Right lobe of liver (tissue), 6 donors: ENCODE data around the gene PAK6. TPM values are rescaled to one million over a fixed set of nuclear protein-coding genes. Genes with fewer than 3 reads are reported as not detected.
A peak's percentile ranks its signal among the peaks of the same experiment; 100 is the strongest.

Experiments used
- ATAC-seq, 4 donors: fragments of 200-7000 bp; cut with Tn5 transposase; one replicate each; pipeline ENCODE4 v1.9.1; 2020; ENCODE audit warnings: mild to moderate bottlenecking in 4 of 4, moderate library complexity in 4 of 4
- DNase-seq, 3 donors: peaks; one replicate each; pipeline ENCODE4 v3.0.0-alpha.2; 2020
- H3K27ac ChIP-seq, 3 donors: fragments of 200-600 bp; one replicate each; pipeline ENCODE4 v1.8.0; 2022
- H3K27me3 ChIP-seq, 2 donors: fragments of 200-600 bp; one replicate each; pipeline ENCODE4 v1.8.0; 2022
- H3K36me3 ChIP-seq, 4 donors: fragments of 200-600 bp; sonication (generic) in 1 of 4; one replicate each; pipeline versions ENCODE4 v1.5.1 to v1.8.0; 2017 to 2022; ENCODE audit warnings: control low read depth in 1 of 4
- H3K4me1 ChIP-seq, 4 donors: fragments of 200-600 bp; sonication (generic) in 1 of 4; one replicate each; pipeline versions ENCODE4 v1.5.1 to v1.8.0; 2017 to 2022; ENCODE audit warnings: control low read depth in 1 of 4
- H3K4me3 ChIP-seq, 3 donors: fragments of 200-600 bp; one replicate each; pipeline ENCODE4 v1.8.0; 2022
- H3K9me3 ChIP-seq, 4 donors: fragments of 200-600 bp; sonication (generic) in 1 of 4; one replicate each; pipeline versions ENCODE4 v1.5.1 to v1.8.0; 2017 to 2022; ENCODE audit warnings: control low read depth in 1 of 4
- CTCF ChIP-seq, 4 donors: fragments of 200-600 bp in 3 of 4; fragments of 450-650 bp in 1 of 4; IDR thresholded peaks; one replicate each; pipeline versions ENCODE4 v1.5.1 to v1.8.0; 2016 to 2022; ENCODE audit warnings: antibody characterized with exemption in 4 of 4, mild to moderate bottlenecking in 2 of 4
- POLR2A ChIP-seq: fragments of 450-650 bp; IDR thresholded peaks from one replicate; pipeline ENCODE4 v1.6.1; 2017; ENCODE audit warnings: antibody characterized with exemption, mild to moderate bottlenecking
- WGBS: methylation state at CpG from one replicate; pipeline ENCODE4 v1.1.6; 2018; ENCODE audit warnings: low coverage, low lambda C conversion rate; ENCODE audit not compliant: insufficient coverage; ENCODE audit errors: missing lambda C conversion rate; 5-methylcytosine and 5-hydroxymethylcytosine counted together
- intact Hi-C, 2 donors: fragments of 100-400 bp; cut with DNase I; formaldehyde crosslinking; loops; one replicate each; pipeline versions ENCODE4 v1.11.2 to v1.14.1; 2022
- total RNA-seq, 6 experiments: library from RNA; depleted of rRNA in 2 of 6; stranded (reverse); fragments of >200 nt in 2 of 6; fragmentation: NEBNext Ultra II Directional in 3 of 6; extraction: Animal tissue kit (Norgen Biotek cat#: 25700) in 3 of 6; gene quantifications; one replicate each; pipeline versions ENCODE4 v1.1.0 to v1.2.4, GENCODE V29; 2016 to 2023
- donor health status: DM: no; HTN: yes; CAD: no.
- donor health status: DM: no; HTN: no; CAD: no.
- donor health status: DM: no; HTN: no; CAD: no.
- donor health status: DM: no; HTN: yes; CAD: no.
- donor health status: DM: no; HTN: yes; CAD: no.

PAK6 gene
- total RNA-seq, 6 experiments from 2014 or later, result 0.05 to 0.19 (median 0.10) TPM; not detected in 2

DNA sequence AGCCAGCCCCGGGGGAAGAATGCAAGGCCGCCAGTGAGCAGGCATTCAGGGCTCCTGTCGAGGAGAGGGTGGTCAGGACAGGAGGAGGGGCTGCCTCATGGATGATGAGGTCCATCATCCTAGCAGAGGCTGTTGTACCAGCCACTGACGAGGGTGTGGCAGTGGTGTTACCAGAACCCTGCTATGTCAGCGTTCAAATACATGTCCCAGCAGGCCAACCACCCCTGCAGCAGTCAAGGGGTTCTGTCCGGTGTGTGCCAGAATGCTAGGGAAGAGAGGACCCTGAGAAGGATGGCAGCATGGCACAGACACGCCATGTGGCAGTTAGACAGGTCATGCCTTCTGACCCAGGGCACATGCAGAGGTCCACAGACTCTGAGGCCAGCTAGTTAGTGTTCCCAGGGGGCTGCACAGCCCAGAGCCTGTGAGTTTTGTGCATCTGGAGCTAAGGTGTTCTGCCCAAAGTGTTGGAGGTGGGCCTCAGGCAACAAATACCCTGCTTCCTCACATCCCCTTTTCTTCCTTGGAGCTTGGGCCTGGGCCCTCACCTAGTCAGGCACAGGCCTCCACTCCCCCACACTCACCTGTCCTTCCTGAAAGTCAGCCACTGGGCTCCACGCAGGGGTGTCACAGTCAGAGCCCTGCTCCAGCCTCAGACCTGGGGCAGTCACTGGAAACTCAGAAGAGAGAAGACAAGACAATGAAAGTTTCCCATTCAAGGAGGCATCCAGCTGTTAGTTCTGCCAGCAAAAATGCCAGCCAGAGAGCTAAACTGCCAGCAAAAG lies 7.8 kb downstream of the PAK6 start:
- Histone ChIP-seq H3K4me1 (no peaks in the 10 kb centered on the region), H3K27ac (no peak overlapping the region), H3K36me3 (no peaks in the 10 kb centered on the region), H3K4me3 (no peak overlapping the region), H3K27me3 (no peaks in the 10 kb centered on the region), H3K9me3 (no peaks in the 10 kb centered on the region)
- DNase-seq (peak in 1 of 3 donors; percentile 8), ATAC-seq (no peak)
- no peak for TF ChIP-seq CTCF (IDR thresholded peaks at IDR 0.05)
- no peak for TF ChIP-seq POLR2A
- no CpG with 5 or more reads among the region's 8 CpGs for WGBS
- intact Hi-C loops, result no loop called here

- no peak overlapping the region for H3K27ac ChIP-seq
- intact Hi-C loops, result no loop called here
- TF ChIP-seq CTCF (IDR thresholded peaks at IDR 0.05), result no peak
- no peak for TF ChIP-seq POLR2A
- peaks cover 0 to 2% of the 10 kb centered on the region in 2 donors for H3K27me3 ChIP-seq
- H3K4me1 ChIP-seq, result peaks cover 0 to 3% (median 1%) of the 10 kb centered on the region in 4 donors
- ATAC-seq (no peak), DNase-seq (peak in 1 of 3 donors; percentile 9)
- WGBS, result 83% methylated on average over 1 of the region's 12 CpGs
- no peaks in the 10 kb centered on the region for H3K9me3 ChIP-seq
- no peaks in the 10 kb centered on the region for H3K36me3 ChIP-seq
- H3K4me3 ChIP-seq, result no peak overlapping the region
Measured at GRCh38 chr15:40247406-40247971, 8.6 kb downstream of the PAK6 start.

DNA sequence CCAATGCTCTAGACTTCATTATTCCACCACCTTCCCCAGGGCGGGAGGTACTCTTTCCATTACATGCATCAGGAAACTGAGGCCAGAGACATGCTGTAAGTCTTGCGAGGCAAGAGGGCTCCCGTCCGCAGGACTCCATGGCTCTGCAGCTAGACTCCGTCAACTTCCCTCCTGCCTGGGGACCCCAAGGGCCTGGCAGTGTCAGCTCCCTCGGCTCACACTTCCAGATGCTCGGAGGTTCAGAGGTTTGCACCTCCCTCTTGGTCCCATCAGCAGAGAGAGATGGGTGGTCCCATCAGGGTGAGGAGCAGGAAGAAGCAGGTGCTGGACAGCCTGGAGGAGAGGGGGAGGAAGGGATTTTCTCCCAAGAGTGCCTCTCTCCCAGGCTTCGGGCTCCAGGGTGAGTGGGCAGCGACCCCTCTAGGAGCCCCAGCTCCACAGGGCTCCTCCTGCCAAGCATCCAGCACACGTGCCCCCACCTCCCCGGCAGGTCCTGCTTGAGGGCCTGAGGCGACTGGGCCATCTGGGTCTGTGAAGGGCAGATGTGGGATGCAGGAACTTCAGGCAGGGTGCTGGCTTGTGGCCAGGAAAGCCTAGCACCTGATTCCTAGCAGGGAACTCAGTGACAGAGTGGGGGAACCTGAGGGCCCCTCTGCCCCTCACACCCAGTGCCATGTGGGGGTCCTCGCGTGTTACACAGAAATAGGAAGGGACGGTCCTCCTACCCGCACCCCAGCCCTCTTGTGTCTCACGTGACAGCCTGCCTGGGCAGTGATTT lies 9.3 kb downstream of the PAK6 start:
- no peak for ATAC-seq
- peak in 1 of 3 donors; percentile 16 for DNase-seq

GRCh38 chr15:40249477-40250303 lies 10.8 kb downstream of the PAK6 start:
- DNase-seq (peak in 2 of 3 donors; percentile 14 to 31), ATAC-seq (no peak)
- intact Hi-C loops, result no loop called here
- TF ChIP-seq POLR2A (no peak), CTCF (IDR thresholded peaks at IDR 0.05) (no peak)
- Histone ChIP-seq H3K4me3 (no peak overlapping the region), H3K4me1 (peaks cover 0 to 14% (median 5%) of the 10 kb centered on the region in 4 donors), H3K36me3 (no peaks in the 10 kb centered on the region), H3K27me3 (peaks cover 0 to 17% of the 10 kb centered on the region in 2 donors), H3K9me3 (no peaks in the 10 kb centered on the region), H3K27ac (no peak overlapping the region)
- WGBS, result 34% methylated on average over 2 of the region's 11 CpGs

More for the DNA sequence above, 9.3 kb downstream of the PAK6 start:
- H3K27me3 ChIP-seq, result peaks cover 0 to 9% of the 10 kb centered on the region in 2 donors
- H3K27ac ChIP-seq, result no peak overlapping the region
- peaks cover 0 to 10% (median 5%) of the 10 kb centered on the region in 4 donors for H3K4me1 ChIP-seq
- 87% methylated on average over 3 of the region's 17 CpGs for WGBS
- no peak for TF ChIP-seq POLR2A
- H3K9me3 ChIP-seq, result no peaks in the 10 kb centered on the region
- H3K4me3 ChIP-seq, result no peak overlapping the region
- intact Hi-C loops, result no loop called here
- no peaks in the 10 kb centered on the region for H3K36me3 ChIP-seq
